Inferior parietal cortex (tissue), 1 donor: ENCODE data around the gene JAK1.
"Not testable (repeated sequence)": the region's sequence is repeated elsewhere in the genome, so short reads cannot be mapped to it uniquely, and the experiment has no call there.

Experiments
- DNase-seq: peaks from one replicate; pipeline ENCODE4 v3.0.0-alpha.2; 2016; ENCODE audit errors: extremely low spot score

The JAK1 gene

DNA sequence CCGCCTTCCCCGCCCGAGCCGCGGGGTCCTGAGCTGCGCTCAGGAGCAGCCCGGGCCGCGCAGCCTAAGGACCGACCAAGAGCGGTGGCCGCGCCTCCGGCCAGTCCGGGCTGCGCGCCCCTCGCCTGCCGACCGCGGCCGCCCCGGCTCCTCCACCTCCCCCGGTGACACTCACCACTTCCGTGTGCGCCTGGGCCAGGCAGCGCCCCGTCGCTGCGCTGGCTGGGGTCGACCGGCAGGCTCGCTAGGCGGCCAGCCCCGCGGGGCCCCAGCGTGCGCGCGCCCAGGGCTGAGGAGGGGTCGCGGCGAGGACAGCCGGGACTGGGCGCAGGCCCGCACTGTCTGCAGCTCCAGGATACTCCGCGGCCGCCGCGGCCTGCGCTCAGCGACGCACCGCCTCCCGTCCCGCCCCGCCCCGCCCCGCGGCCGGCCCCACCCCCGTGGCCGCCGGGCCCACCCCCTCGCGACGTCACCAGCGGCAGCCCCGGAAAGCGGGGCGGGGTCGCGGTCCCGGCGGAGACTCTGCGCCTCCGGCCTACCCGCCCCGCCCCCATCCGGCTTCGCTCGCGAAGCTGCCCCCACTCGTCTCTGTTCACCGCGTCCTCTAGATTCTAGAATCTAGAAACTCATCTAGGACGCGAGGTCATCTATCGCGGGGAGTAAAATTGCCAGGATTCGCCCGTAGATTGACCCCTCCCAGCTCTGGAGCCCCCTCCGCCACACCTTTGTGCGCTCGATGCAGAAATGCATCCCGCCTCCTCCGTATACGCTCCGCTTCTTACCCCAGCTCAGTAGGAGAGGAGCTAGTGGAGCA lies at the start of gene JAK1:
Gene JAK1 (minus strand): TSS at position 392 of the 814 bp plus-strand sequence. CDS start 80,285 bp downstream, outside the sequence.
- peak; percentile 73 for DNase-seq

DNA sequence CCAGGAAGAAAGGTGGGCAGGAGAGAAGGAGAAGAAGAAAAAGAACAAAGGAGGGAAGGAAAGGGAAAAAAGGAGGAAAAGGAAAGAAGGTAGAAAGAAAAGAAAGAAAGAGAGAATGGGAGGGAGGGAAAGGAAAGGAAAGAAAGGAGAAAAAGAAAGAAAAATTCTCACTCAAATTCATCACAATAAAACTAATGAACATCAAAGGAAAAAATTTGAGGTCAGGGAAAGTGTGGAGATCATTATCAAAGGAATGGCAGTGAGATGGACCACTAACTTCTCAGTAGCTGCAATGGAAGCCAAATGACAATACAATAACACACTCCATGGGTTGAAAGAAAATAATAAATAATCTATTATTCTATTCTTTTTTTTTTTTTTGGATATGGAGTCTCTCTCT lies 48.0 kb upstream of the JAK1 start:
- no peak for DNase-seq

DNA sequence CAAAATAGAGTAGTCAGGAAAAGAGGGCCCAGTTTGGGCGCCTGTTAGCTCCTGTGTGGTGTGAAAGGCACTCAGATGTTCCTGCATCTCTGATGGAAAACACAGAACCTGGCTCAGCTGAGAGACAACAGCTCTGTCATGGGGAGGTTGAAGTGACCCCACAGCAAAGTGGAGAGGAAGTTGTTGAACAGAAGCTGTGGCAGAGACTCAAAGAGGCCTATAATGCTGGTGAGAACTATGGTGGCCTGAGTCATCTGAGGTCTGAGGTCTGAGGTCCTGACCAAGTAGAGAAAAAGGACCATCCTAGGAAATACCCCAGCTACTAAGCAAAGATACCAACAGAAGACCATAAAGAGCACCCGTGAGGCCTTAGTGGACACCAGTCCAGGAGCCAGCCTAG lies 45.6 kb upstream of the JAK1 start:
- no peak for DNase-seq

DNA sequence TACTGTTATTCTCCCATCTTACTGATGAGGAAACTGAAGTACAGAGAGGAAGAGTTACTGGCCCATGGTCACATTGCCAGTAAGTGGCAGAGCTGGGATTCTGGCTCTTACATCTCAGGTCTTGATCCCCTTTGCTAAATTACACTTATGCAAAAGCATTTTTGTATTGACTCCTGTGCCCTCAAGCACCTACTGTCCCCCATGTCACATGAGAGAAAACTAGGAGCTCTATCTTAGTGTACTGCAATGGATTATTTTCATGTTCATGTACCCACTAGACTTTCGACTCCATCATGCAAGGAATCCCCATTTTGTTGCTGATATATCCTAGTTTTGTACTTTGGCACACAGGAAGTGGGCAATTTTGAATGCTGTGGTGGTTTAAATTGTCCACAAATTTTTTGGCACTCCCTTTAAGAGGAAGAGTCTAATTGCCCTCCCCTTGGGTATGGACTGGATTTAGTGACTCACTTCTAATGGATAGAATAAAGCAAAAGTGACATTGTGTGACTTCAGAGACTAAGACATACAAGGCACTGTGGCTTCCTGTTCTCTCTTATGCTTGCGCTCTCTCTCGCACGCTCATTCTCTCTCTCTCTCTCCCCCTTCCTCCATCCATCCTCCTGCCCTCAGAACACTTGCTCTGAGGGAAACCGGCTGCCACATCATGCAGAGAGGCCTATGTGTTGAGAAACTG lies 43.5 kb upstream of the JAK1 start:
- no peak for DNase-seq

DNA sequence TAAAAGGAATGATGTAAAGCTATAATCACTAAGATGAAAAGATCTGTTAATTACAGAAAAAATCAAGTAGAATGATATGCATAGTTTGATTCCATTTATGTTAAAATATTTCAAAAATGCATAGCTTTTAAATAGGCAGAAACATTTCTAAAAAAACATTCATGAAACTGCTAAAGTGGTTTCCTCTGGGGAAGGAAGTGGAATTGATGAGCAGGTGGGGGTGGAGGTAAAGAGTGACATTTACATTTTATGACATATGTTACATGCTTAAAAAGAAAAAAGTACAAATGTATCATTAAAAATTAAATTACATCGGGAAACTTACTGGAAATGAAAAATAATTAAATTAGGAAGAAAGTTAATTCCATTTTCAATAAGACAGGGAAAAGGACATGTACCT lies 42.8 kb upstream of the JAK1 start:
- no peak for DNase-seq

DNA sequence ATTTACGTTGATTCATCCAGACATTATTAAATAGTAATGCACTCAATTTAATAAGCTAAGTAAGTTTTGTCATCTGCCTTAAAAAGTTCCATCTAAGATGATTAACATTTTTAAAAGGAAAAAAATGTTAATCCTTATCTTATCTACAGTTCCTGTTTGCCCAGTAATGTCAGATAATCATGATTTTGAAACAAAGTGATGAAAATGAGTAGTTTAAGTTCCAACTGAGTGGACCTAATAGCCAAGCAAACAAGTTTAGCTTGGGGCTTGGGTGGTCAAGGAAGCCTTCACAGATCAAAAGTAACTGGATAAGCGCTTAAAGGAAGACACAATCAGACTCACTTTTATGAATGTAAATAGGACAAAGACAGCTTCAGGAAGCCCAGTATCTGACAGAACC lies 40.5 kb upstream of the JAK1 start:
- no peak for DNase-seq

DNA sequence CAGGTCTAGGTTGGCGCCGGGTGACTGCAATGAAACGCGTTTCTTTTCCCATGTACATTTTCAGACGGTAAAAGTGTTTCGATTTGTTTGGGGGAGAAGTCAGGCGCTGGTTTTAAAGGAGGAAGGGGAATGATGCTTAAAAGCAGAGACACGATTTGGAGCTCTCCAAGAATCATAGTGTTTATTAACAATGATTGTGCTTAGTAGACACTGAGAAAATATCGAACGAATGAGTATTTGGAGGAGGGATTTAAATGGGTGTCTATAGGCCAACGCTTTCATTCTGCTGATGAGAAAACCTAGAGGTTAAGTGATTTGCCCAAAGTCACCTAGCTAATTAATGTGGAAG lies 36.9 kb upstream of the JAK1 start:
- DNase-seq, result no peak

DNA sequence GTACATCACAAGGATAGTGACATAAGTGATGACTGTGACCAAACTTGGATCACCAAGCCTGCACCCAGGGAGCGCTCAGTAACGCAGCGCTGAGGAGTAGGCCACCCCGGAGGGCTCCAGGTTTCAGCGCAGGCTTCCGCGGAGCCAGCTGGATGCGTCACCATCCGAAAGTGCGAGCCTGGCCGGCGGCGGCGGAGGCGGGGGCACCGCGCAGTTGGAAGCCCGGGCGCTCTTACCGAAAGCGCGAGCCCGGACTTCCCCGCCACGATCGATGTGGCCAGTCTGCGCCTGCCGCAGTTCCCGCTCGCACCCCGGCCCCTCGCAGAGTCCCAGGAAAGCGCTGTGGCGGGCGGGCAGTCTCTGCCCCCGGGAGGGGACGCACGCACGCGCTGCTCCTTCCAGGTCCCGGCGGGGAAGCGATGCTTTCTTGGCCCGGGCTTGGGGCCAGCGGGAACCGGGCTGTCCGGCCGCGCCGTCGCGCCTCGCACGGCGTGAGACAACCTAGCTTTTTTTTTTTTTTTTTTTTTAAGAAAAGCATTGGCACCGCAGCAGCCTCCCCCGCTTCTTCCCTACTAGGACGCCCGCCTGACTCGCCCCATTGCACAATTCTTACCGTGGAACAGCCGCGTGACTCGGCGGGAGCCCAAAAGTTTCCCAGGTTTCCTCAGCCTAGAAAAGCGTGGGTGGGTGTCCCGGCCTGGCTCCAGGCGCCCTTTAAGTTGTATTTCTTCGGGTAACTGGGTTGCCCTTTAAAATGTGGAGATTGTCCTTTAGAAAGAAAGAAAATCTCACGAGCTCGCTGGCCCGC lies 36.4 kb upstream of the JAK1 start:
- peak; percentile 60 for DNase-seq

DNA sequence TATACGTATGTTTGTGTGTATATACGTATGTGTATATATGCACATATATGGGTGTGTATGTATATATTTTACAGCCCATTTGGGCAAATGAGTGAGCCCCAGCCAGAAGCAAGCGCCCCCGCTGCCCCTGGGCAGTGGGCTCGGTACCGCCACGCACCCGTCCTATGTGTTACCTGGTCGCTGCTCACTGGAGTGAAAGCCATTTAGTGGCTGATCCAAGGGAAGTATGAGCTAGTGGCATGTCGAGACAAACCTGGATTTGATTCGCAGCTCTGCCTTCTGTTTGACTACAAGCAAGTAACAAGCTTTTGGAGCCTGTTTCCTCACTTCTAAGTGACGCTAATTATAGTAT lies 35.8 kb upstream of the JAK1 start:
- no peak for DNase-seq

DNA sequence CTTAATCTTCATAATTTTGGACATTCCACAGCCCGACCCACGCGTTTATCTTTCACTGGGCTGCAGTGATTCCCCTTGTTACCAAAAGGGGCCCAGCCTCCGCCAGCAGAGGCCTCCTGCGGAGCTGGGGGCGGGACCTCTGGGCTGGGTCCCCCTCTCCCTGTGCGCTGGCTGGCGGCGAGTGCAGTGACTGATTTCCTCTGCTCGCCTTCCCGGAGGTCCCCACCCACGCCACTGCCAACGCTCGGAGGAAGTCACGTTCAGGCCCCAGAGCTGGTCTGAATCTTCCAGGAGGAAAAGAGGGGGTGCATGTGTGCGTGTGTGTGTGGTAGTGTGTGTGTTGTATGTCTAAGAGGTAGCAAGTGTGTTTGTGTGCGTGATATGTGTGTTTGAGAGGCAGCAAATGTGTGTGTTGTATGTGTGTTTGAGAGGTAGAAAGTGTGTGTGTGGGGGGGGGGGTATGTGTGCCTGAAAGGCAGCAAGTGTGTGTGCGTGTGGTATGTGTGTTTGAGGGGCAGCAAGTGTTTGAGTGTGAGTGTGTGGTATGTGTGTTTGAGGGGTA lies 35.0 kb upstream of the JAK1 start:
- no peak for DNase-seq

DNA sequence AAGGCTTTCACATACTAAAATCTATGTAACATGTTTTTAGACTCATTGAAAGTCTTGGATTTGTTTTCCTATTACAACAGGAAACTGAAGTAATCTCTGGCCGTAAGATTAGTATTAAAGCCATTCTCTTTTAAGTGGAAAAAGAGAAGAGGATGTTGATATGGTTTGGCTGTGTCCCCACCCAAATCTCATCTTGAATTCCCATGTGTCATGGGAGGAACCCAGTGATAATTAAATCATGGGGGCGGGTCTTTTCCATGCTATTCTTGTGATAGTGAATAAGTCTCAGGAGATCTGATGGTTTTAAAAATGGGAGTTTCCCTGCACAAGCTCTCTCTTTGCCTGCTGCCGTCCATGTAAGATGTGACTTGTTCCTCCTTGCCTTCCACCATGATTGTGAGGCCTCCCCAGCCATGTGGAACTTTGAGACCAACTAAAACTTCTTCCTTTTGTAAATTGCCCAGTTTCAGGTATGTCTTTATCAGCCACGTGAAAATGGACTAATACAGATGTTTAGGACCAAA lies 32.1 kb upstream of the JAK1 start:
- DNase-seq, result not testable (repeated sequence)

DNA sequence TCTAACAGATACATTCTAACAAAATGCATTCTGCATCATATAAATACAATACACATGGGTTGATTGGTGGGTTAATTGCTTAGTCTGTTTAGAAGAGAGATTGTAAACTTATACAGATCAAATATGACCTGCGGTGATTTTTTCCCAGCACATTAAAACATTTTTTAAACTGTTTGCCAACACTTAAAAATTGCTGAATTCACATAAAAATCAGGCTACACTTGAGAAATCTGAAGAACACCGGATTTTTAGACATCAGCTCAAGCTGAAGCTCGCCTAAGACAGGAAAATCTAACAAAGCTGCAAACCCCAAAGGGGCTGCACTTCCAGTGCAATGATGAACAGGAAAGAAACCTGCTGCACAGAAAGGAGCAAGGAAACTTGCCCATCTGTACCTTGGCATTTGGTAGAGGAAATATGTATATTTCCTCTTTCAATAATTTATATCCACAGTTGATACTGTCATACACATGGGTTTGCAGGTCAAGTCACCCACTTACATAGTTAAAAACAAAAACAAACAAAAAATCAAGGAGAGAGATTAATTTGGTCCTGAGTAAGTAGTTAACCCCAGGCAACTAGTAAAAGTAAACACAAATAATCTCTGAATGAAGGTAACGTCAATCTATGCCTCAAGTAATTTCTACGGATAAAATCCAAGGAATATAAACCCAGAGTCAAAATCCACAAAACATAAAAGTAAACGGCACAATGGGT lies 30.4 kb upstream of the JAK1 start:
- no peak for DNase-seq

DNA sequence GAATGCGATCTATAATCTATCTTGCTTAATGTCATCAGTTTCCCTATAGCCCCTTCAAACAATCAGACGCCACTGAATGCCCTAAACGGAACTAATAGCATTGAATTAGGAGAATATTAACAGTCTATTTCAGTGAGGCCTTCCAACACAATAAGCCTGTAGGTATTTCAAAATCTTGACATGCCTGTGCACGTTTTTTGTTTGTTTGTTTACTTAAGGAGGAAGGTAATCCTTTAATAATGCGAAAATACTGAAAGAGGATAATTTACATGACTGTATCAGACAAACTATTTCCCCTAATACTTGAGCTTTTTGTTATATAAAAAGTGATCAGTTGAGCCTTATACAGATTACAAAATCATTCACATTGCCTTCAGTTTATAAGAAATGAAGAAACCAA lies 29.0 kb upstream of the JAK1 start:
- no peak for DNase-seq

DNA sequence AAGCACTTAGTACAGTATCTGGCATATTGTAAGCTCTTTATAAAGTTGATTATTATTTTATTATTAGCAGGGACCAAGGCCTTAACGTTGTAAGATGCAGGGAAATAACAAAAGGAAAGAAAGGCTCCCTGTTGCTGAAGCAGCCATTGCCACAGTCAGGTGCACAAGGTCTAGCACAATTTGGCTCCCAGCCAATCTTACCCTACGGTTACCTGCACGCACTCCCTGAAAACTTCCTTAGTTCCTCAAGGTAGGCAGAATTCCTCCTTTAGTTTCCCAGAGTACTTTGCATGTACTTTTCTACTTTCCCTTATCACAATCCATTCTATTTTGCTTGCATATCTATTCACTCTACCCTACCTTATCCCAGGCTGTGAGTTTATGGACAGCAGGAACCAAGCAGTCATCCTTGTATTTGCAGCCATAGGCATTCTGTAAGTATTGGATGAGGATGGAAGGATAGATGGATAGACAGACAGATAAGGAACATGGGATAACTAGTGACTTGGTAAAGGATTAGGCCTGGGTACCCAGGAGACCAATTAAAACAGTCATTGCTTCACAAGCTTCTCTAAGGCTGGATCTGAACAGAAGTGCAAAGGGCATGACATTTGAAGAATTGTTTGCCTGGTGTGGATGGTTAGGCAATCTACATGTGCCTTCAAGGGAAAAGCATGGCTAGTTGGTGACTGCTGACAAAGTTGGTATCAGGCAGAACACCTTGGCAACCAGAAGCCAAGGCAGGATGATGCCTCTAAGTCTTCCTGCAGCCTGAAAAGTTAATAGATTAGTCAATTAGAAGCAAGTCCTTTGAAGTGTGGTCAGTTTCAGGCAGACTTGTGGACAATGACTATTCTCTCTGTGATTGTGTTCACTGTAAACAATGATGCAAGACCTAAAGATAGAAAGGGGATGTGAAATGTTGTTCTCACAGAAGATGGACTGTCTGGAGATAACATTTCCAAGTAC lies 20.8 kb upstream of the JAK1 start:
- no peak for DNase-seq

DNA sequence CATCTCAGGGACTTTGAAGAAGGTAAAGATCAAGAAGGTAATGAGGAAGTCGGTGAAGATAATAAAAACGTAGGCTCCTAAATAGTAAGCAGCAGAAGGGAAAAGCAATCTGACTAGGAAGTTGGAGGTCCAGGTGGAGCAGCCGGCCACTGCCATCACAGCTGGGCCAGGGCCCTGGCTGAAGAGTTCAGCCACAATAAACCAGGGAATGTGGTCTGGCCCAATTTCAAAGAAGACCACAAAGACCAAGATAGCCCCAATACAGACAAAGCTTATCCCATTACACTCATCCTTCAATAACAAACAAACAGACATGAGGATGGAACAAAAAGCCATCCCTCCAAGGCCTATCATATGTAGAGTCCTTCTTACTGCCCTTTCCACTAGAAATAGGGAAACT lies 18.4 kb upstream of the JAK1 start:
- DNase-seq, result no peak

DNA sequence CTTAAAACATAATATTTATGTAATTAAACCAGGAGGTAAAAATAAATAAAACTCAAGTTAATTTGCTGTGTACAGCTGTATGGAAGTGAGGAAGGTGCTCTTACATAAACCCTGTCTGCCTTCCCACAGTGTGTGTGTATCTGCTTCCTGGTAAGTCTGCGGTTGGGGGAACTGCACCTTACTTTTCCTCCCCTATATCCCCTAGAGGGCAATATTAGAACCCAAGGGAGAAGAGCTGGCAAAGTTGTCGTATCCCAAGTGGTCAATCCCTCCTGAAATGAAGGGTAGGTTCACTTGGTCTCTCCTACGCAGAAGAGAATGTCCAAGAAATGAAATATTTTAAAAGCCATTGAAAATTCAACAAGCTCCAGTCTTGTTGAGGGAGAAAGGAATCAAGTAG lies 17.8 kb upstream of the JAK1 start:
- DNase-seq, result no peak

DNA sequence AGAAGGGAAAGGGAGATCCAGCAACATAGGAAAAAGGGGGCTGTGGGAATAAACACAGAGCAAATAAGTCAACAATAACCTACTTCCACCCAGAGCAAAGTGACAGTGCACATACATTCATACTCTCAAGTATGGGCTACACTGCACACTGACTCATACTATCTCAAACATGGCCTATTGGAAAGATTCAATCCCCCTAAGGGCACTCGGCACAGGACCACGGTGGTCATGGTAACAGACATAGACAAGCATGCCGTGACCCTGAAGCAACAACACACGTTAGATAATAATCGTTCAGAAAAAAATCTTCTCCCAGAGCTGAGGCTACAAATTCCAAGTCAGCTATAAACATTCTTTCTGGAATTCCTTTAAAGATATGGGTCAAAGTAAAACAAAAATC lies 16.8 kb upstream of the JAK1 start:
- DNase-seq, result no peak

DNA sequence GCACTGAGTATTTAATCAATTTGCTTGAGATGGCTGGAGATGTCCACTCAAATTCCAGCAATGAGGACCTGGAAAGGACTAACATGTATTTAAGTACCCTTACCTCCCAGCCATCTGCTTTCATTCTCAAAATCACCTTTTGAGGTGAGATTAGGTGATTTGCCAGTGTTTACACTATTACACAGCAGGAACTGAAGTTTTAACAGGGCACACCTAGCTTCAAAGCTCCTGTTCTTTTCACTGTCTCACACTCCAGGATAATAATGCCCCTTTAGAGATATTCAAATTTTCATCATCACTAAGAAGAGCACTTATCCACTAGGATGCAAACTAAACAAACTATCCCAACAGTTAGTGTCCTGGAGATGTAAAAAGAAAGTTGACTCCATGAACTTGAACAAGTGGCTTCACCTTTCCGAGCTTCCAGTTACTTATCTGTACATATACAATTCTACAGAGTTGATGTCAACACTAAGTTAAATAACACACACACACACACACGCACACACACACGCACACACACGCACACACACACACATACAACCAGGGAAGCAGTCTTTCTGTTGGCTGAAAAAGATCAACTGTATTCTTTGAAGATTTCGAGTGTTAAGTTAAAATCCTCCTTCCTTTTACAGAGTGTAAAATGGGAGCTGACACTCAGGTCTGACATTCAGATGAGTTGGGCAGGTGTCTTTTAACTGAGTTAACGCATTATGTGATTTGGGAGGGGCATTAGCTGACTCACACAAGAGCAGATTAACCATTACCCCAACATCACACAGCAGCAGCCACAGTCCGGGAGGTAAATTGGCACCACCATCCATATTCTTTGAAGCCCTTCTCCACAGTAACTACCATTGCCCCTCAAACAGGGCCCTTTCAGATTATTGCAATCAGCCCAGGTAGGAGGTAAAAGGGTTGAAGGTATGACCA lies 15.5 kb upstream of the JAK1 start:
- DNase-seq, result no peak
